ENCODE measurements around the gene KIF4B. TPM values are rescaled to one million over a fixed set of nuclear protein-coding genes. Genes with fewer than 3 reads are reported as not detected.
"Not testable (repeated sequence)": the region's sequence is repeated elsewhere in the genome, so short reads cannot be mapped to it uniquely, and the experiment has no call there.

The KIF4B gene
- 0.05 and 0.07 TPM in 2 replicates for total RNA-seq

GRCh38 chr5:155013526-155013925 is at the start of gene KIF4B:
Gene KIF4B, plus strand, starts transcription at chr5:155013755. Its CDS starts 105 bp downstream, at chr5:155013860.
- intact Hi-C loops (cut with micrococcal nuclease): no loop called here

GRCh38 chr5:154966081-154966841 is 47.3 kb upstream of the KIF4B start:
- intact Hi-C loops (cut with micrococcal nuclease): no loop called here

- intact Hi-C loops (cut with micrococcal nuclease): no loop called here
Measured at GRCh38 chr5:154966874-154967273, 46.7 kb upstream of the KIF4B start.

- intact Hi-C loops (cut with micrococcal nuclease): no loop called here
Measured at GRCh38 chr5:154967421-154968024, 46.0 kb upstream of the KIF4B start.

- intact Hi-C loops (cut with micrococcal nuclease): no loop called here
Measured at GRCh38 chr5:154968953-154969352, 44.6 kb upstream of the KIF4B start.

GRCh38 chr5:154970759-154971158 is 42.8 kb upstream of the KIF4B start:
- intact Hi-C loops (cut with micrococcal nuclease): loop anchor here (5.0 kb wide), 1 partner anchor 177 kb away; no protein-coding TSS in a partner anchor

- intact Hi-C loops (cut with micrococcal nuclease): loop anchor here (5.0 kb wide), 1 partner anchor 176 kb away; no protein-coding TSS in a partner anchor
Measured at GRCh38 chr5:154971501-154971900, 42.1 kb upstream of the KIF4B start.

- intact Hi-C loops (cut with micrococcal nuclease): loop anchor here (2.0 to 5.0 kb wide), 2 partner anchors 32 to 175 kb away; no protein-coding TSS in a partner anchor
Measured at GRCh38 chr5:154972476-154973080, 41.0 kb upstream of the KIF4B start.

- intact Hi-C loops (cut with micrococcal nuclease): not testable (repeated sequence)
Measured at GRCh38 chr5:154976082-154976481, 37.5 kb upstream of the KIF4B start.

GRCh38 chr5:154977409-154977808 is 36.1 kb upstream of the KIF4B start:
- intact Hi-C loops (cut with micrococcal nuclease): no loop called here

GRCh38 chr5:154978294-154978693 is 35.3 kb upstream of the KIF4B start:
- intact Hi-C loops (cut with micrococcal nuclease): not testable (repeated sequence)

- intact Hi-C loops (cut with micrococcal nuclease): no loop called here
Measured at GRCh38 chr5:154984946-154985516, 28.5 kb upstream of the KIF4B start.

GRCh38 chr5:154986151-154986550 is 27.4 kb upstream of the KIF4B start:
- intact Hi-C loops (cut with micrococcal nuclease): no loop called here

GRCh38 chr5:154989626-154990025 is 23.9 kb upstream of the KIF4B start:
- intact Hi-C loops (cut with micrococcal nuclease): no loop called here

- intact Hi-C loops (cut with micrococcal nuclease): no loop called here
Measured at GRCh38 chr5:154993461-154993860, 20.1 kb upstream of the KIF4B start.

GRCh38 chr5:154995679-154996078 is 17.9 kb upstream of the KIF4B start:
- intact Hi-C loops (cut with micrococcal nuclease): no loop called here

GRCh38 chr5:154997746-154998145 is 15.8 kb upstream of the KIF4B start:
- intact Hi-C loops (cut with micrococcal nuclease): no loop called here

- intact Hi-C loops (cut with micrococcal nuclease): no loop called here
Measured at GRCh38 chr5:154999865-155000264, 13.7 kb upstream of the KIF4B start.

- intact Hi-C loops (cut with micrococcal nuclease): no loop called here
Measured at GRCh38 chr5:155001523-155001922, 12.0 kb upstream of the KIF4B start.

GRCh38 chr5:155002722-155003121 is 10.8 kb upstream of the KIF4B start:
- intact Hi-C loops (cut with micrococcal nuclease): not testable (repeated sequence)

GRCh38 chr5:155004138-155004744 is 9.3 kb upstream of the KIF4B start:
- intact Hi-C loops (cut with micrococcal nuclease): loop anchor here (1.0 to 2.0 kb wide), 4 partner anchors 31 to 537 kb away; no protein-coding TSS in a partner anchor
